Glutamatergic neuron (in vitro differentiated cells): ENCODE data around the gene KCND1. TPM values are rescaled to one million over a fixed set of nuclear protein-coding genes. Genes with fewer than 3 reads are reported as not detected.
A peak's percentile ranks its signal among the peaks of the same experiment; 100 is the strongest.

Experiments
- DNase-seq: peaks from one replicate; pipeline ENCODE4 v3.0.0; 2022
- H3K27ac Mint-ChIP-seq: one replicate; pipeline ENCODE4 v1.8.0; 2020; ENCODE audit warnings: mild to moderate bottlenecking, mixed read lengths, inconsistent platforms; ENCODE audit not compliant: unreplicated experiment
- H3K27me3 Mint-ChIP-seq: one replicate; pipeline ENCODE4 v1.8.0; 2020; ENCODE audit warnings: mild to moderate bottlenecking, moderate library complexity, mixed read lengths, inconsistent platforms; ENCODE audit not compliant: unreplicated experiment
- H3K36me3 Mint-ChIP-seq: one replicate; pipeline ENCODE4 v1.8.0; 2020; ENCODE audit warnings: mild to moderate bottlenecking, mixed read lengths, inconsistent platforms; ENCODE audit not compliant: unreplicated experiment
- H3K4me1 Mint-ChIP-seq: one replicate; pipeline ENCODE4 v1.8.0; 2020; ENCODE audit warnings: mild to moderate bottlenecking, low read depth, mixed read lengths, inconsistent platforms; ENCODE audit not compliant: unreplicated experiment
- H3K4me3 Mint-ChIP-seq: one replicate; pipeline ENCODE4 v1.8.0; 2020; ENCODE audit warnings: mild to moderate bottlenecking, mixed read lengths, inconsistent platforms; ENCODE audit not compliant: unreplicated experiment
- H3K9me3 Mint-ChIP-seq: one replicate; pipeline ENCODE4 v1.8.0; 2020; ENCODE audit warnings: mild to moderate bottlenecking, moderate library complexity, mixed read lengths, inconsistent platforms; ENCODE audit not compliant: unreplicated experiment
- long read RNA-seq: library from polyadenylated mRNA; unstranded; transcript quantifications from one replicate; pipeline ENCODE4 v2.0.0, GENCODE V29; 2020; ENCODE audit not compliant: unreplicated experiment
- total RNA-seq: library from RNA; stranded (reverse); fragmentation: NEBNext Ultra II Directional; extraction: Animal tissue kit (Norgen Biotek cat#: 25700); gene quantifications from one replicate; pipeline ENCODE4 v1.2.1, GENCODE V29; 2021; ENCODE audit not compliant: unreplicated experiment
- TF ChIP-seq, protein P1 (sequence below): fragments of 200-600 bp; sonication (generic); IDR thresholded peaks from one replicate; pipeline ENCODE4 v1.5.0; 2021; ENCODE audit not compliant: partially characterized antibody, unreplicated experiment

Gene KCND1
- 7.2 TPM for total RNA-seq
- long read RNA-seq, partial matches to known transcripts = 1 of 1 reads
- long read RNA-seq, other reads (novel, unspliced or antisense) = 0 of 1 reads

- peaks cover 3% of the 10 kb centered on the region for H3K9me3 Mint-ChIP-seq
- H3K36me3 Mint-ChIP-seq = peaks cover 7% of the 10 kb centered on the region
- DNase-seq = peak; percentile 83
- H3K27ac Mint-ChIP-seq = peak within 1 kb of the TSS; percentile 70
- H3K4me1 Mint-ChIP-seq = peaks cover 10% of the 10 kb centered on the region
- TF ChIP-seq, protein P1, sequence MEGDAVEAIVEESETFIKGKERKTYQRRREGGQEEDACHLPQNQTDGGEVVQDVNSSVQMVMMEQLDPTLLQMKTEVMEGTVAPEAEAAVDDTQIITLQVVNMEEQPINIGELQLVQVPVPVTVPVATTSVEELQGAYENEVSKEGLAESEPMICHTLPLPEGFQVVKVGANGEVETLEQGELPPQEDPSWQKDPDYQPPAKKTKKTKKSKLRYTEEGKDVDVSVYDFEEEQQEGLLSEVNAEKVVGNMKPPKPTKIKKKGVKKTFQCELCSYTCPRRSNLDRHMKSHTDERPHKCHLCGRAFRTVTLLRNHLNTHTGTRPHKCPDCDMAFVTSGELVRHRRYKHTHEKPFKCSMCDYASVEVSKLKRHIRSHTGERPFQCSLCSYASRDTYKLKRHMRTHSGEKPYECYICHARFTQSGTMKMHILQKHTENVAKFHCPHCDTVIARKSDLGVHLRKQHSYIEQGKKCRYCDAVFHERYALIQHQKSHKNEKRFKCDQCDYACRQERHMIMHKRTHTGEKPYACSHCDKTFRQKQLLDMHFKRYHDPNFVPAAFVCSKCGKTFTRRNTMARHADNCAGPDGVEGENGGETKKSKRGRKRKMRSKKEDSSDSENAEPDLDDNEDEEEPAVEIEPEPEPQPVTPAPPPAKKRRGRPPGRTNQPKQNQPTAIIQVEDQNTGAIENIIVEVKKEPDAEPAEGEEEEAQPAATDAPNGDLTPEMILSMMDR = no peak
- H3K27me3 Mint-ChIP-seq = peaks cover 12% of the 10 kb centered on the region
- H3K4me3 Mint-ChIP-seq = peak within 1 kb of the TSS; percentile 62
These were observed at the start of gene KCND1 for GRCh38 chrX:48971249-48972219. Gene KCND1 (minus strand): TSS chrX:48971844. CDS start chrX:48970271, 1,573 bp downstream.

GRCh38 chrX:49019599-49020249 lies 48.1 kb upstream of the KCND1 start:
- peaks cover 2% of the 10 kb centered on the region for H3K9me3 Mint-ChIP-seq
- no peak overlapping the region for H3K27ac Mint-ChIP-seq
- H3K27me3 Mint-ChIP-seq = no peaks in the 10 kb centered on the region
- DNase-seq = no peak
- no peaks in the 10 kb centered on the region for H3K4me1 Mint-ChIP-seq
- TF ChIP-seq, protein P1 = no peak
- no peaks in the 10 kb centered on the region for H3K36me3 Mint-ChIP-seq
- no peak overlapping the region for H3K4me3 Mint-ChIP-seq

GRCh38 chrX:49019050-49019449 lies 47.4 kb upstream of the KCND1 start:
- DNase-seq = no peak
- Mint-ChIP-seq H3K27ac (no peak overlapping the region), H3K4me1 (no peaks in the 10 kb centered on the region), H3K4me3 (no peak overlapping the region), H3K36me3 (no peaks in the 10 kb centered on the region), H3K27me3 (no peaks in the 10 kb centered on the region), H3K9me3 (peaks cover 2% of the 10 kb centered on the region)
- TF ChIP-seq, protein P1 = no peak

DNA sequence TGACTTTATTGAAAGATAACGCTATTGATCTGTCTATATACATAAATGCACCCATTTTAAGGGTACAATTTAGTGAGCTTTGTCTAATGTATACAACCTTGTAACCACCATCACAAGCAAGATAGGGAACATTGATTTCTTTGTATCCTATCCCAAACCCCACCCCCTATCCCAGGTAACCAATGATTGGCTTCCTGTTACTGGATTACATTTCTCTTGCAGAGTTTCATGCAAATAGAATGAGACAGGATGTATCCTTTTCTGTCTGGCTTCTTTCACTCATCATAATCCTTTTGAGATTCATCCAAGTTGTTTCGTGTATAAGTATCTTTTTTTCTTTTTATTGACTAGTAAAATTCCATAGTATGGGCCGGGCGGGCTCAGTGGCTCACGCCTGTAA lies 32.1 kb upstream of the KCND1 start:
- Mint-ChIP-seq H3K4me3 (no peak overlapping the region), H3K27ac (no peak overlapping the region), H3K36me3 (no peaks in the 10 kb centered on the region), H3K9me3 (peaks cover 1% of the 10 kb centered on the region), H3K27me3 (peaks cover 1% of the 10 kb centered on the region), H3K4me1 (peaks cover 5% of the 10 kb centered on the region)
- TF ChIP-seq, protein P1 = no peak
- DNase-seq = no peak
